Activated T-helper 2 cell treated with anti-CD3 and anti-CD28 coated beads, Interferon-gamma antibody, Interleukin-2, Interleukin-4, amounts not matched to agents 10 μg/mL and 5 μg/mL and 100 μg/mL, durations not matched to agents 14 hours and 24 hours and 36 hours (primary cell): Measurements from ENCODE around the gene PALD1. TPM values are rescaled to one million over a fixed set of nuclear protein-coding genes. Genes with fewer than 3 reads are reported as not detected.
A peak's percentile ranks its signal among the peaks of the same experiment; 100 is the strongest.

Experiments
- DNase-seq: peaks from one replicate; pipeline ENCODE4 v3.0.0; 2021; ENCODE audit warnings: low spot score
- H3K27ac Mint-ChIP-seq: one replicate; pipeline ENCODE4 v1.8.0; 2021; ENCODE audit warnings: mixed read lengths
- H3K27me3 Mint-ChIP-seq: one replicate; pipeline ENCODE4 v1.8.0; 2021; ENCODE audit warnings: low read depth, mixed read lengths
- H3K36me3 Mint-ChIP-seq: one replicate; pipeline ENCODE4 v1.8.0; 2021; ENCODE audit warnings: low read depth, mixed read lengths
- H3K4me1 Mint-ChIP-seq: one replicate; pipeline ENCODE4 v1.8.0; 2021; ENCODE audit warnings: low read depth, mixed read lengths
- H3K4me3 Mint-ChIP-seq: one replicate; pipeline ENCODE4 v1.8.0; 2021; ENCODE audit warnings: low read depth, mild to moderate bottlenecking, moderate library complexity, mixed read lengths
- H3K9me3 Mint-ChIP-seq: one replicate; pipeline ENCODE4 v1.8.0; 2021; ENCODE audit warnings: mixed read lengths
- intact Hi-C: fragments of 100-400 bp; cut with micrococcal nuclease; formaldehyde crosslinking; loops from one replicate; pipeline ENCODE4 v1.15.1; 2023
- total RNA-seq: library from RNA; stranded (reverse); gene quantifications from 2 replicates; pipeline ENCODE4 v1.2.3, GENCODE V29; 2022

PALD1 gene
- total RNA-seq: 2.1 and 2.3 TPM in 2 replicates

- H3K4me1 Mint-ChIP-seq: peaks cover 33% of the 10 kb centered on the region
- intact Hi-C loops: loop anchor here (2.0 kb wide), 1 partner anchor 16 kb away; no protein-coding TSS in a partner anchor
- peak within 1 kb of the TSS; percentile 80 for H3K4me3 Mint-ChIP-seq
- peaks cover 49% of the 10 kb centered on the region for H3K27me3 Mint-ChIP-seq
- no peak for DNase-seq
- no peaks in the 10 kb centered on the region for H3K36me3 Mint-ChIP-seq
- H3K9me3 Mint-ChIP-seq: no peaks in the 10 kb centered on the region
- peak within 1 kb of the TSS; percentile 55 for H3K27ac Mint-ChIP-seq
Observed at GRCh38 chr10:70478191-70479164, at the start of gene PALD1. PALD1 (plus strand) TSS chr10:70478767; CDS start chr10:70525952, 47,185 bp downstream.

- Mint-ChIP-seq H3K9me3 (no peaks in the 10 kb centered on the region), H3K27me3 (no peaks in the 10 kb centered on the region), H3K4me1 (peaks cover 10% of the 10 kb centered on the region), H3K27ac (no peak overlapping the region), H3K4me3 (no peak overlapping the region), H3K36me3 (peaks cover 23% of the 10 kb centered on the region)
- DNase-seq: no peak
- intact Hi-C loops: no loop called here
Observed at GRCh38 chr10:70430493-70431445, 47.8 kb upstream of the PALD1 start.

- H3K4me3 Mint-ChIP-seq: no peak overlapping the region
- intact Hi-C loops: no loop called here
- no peak for DNase-seq
- H3K36me3 Mint-ChIP-seq: peaks cover 17% of the 10 kb centered on the region
- no peaks in the 10 kb centered on the region for H3K27me3 Mint-ChIP-seq
- H3K27ac Mint-ChIP-seq: no peak overlapping the region
- H3K9me3 Mint-ChIP-seq: no peaks in the 10 kb centered on the region
- peaks cover 10% of the 10 kb centered on the region for H3K4me1 Mint-ChIP-seq
Observed at GRCh38 chr10:70432101-70432500, 46.5 kb upstream of the PALD1 start.

- no peaks in the 10 kb centered on the region for H3K9me3 Mint-ChIP-seq
- H3K27ac Mint-ChIP-seq: no peak overlapping the region
- H3K27me3 Mint-ChIP-seq: peaks cover 4% of the 10 kb centered on the region
- peak overlapping the region; percentile 35 for H3K4me3 Mint-ChIP-seq
- peaks cover 10% of the 10 kb centered on the region for H3K4me1 Mint-ChIP-seq
- intact Hi-C loops: no loop called here
- DNase-seq: no peak
- H3K36me3 Mint-ChIP-seq: peaks cover 16% of the 10 kb centered on the region
Observed at GRCh38 chr10:70432561-70433263, 45.9 kb upstream of the PALD1 start.

- H3K4me1 Mint-ChIP-seq: peaks cover 10% of the 10 kb centered on the region
- DNase-seq: no peak
- no peak overlapping the region for H3K4me3 Mint-ChIP-seq
- no peaks in the 10 kb centered on the region for H3K9me3 Mint-ChIP-seq
- H3K27ac Mint-ChIP-seq: no peak overlapping the region
- H3K27me3 Mint-ChIP-seq: peaks cover 13% of the 10 kb centered on the region
- intact Hi-C loops: no loop called here
- peaks cover 10% of the 10 kb centered on the region for H3K36me3 Mint-ChIP-seq
Observed at GRCh38 chr10:70433581-70434280, 44.8 kb upstream of the PALD1 start.

GRCh38 chr10:70435241-70436085, 43.1 kb upstream of the PALD1 start:
- peaks cover 28% of the 10 kb centered on the region for H3K27me3 Mint-ChIP-seq
- H3K4me3 Mint-ChIP-seq: no peak overlapping the region
- peaks cover 4% of the 10 kb centered on the region for H3K36me3 Mint-ChIP-seq
- no peak overlapping the region for H3K27ac Mint-ChIP-seq
- no peaks in the 10 kb centered on the region for H3K9me3 Mint-ChIP-seq
- H3K4me1 Mint-ChIP-seq: peaks cover 10% of the 10 kb centered on the region
- DNase-seq: no peak
- intact Hi-C loops: no loop called here

- Mint-ChIP-seq H3K36me3 (no peaks in the 10 kb centered on the region), H3K4me1 (peaks cover 7% of the 10 kb centered on the region), H3K27ac (no peak overlapping the region), H3K27me3 (peaks cover 45% of the 10 kb centered on the region), H3K9me3 (no peaks in the 10 kb centered on the region), H3K4me3 (no peak overlapping the region)
- intact Hi-C loops: no loop called here
- DNase-seq: no peak
Observed at GRCh38 chr10:70437721-70438120, 40.8 kb upstream of the PALD1 start.

- no peak for DNase-seq
- peak overlapping the region; percentile 66 for H3K4me3 Mint-ChIP-seq
Observed at GRCh38 chr10:70440296-70441160, 38.0 kb upstream of the PALD1 start.

GRCh38 chr10:70441161-70441894, 37.2 kb upstream of the PALD1 start, which contains the start of gene NODAL:
NODAL (minus strand) TSS chr10:70441681; CDS start chr10:70441667, 14 bp downstream.
- peaks cover 4% of the 10 kb centered on the region for H3K4me1 Mint-ChIP-seq
- intact Hi-C loops: no loop called here
- no peaks in the 10 kb centered on the region for H3K36me3 Mint-ChIP-seq
- DNase-seq: no peak
- peak within 1 kb of the TSS; percentile 66 for H3K4me3 Mint-ChIP-seq
- H3K9me3 Mint-ChIP-seq: no peaks in the 10 kb centered on the region
- peaks cover 57% of the 10 kb centered on the region for H3K27me3 Mint-ChIP-seq
- H3K27ac Mint-ChIP-seq: no peak within 1 kb of the TSS

More at GRCh38 chr10:70440296-70441160, 38.0 kb upstream of the PALD1 start:
- Mint-ChIP-seq H3K9me3 (no peaks in the 10 kb centered on the region), H3K27ac (no peak overlapping the region), H3K36me3 (no peaks in the 10 kb centered on the region), H3K27me3 (peaks cover 57% of the 10 kb centered on the region), H3K4me1 (peaks cover 4% of the 10 kb centered on the region)
- intact Hi-C loops: no loop called here

GRCh38 chr10:70441895-70442309, 36.7 kb upstream of the PALD1 start:
- DNase-seq: no peak
- H3K4me1 Mint-ChIP-seq: peaks cover 4% of the 10 kb centered on the region
- H3K4me3 Mint-ChIP-seq: no peak overlapping the region
- H3K27ac Mint-ChIP-seq: no peak overlapping the region
- no peaks in the 10 kb centered on the region for H3K9me3 Mint-ChIP-seq
- peaks cover 59% of the 10 kb centered on the region for H3K27me3 Mint-ChIP-seq
- no peaks in the 10 kb centered on the region for H3K36me3 Mint-ChIP-seq
- intact Hi-C loops: no loop called here
